ENCODE measurements around the gene ZPR1.

ZPR1 gene

GRCh38 chr11:116782728-116783127 is 5.1 kb downstream of the ZPR1 start (continued):
- TF ChIP-seq PRDM2 (tag by site-specific recombination; IDR thresholded peaks at IDR 0.05; ENCODE audit: borderline replicate concordance) (no peak), EGR2 (tag by site-specific recombination; IDR thresholded peaks at IDR 0.05; ENCODE audit: low read depth) (no peak)

- Histone ChIP-seq H3K4me3 (ENCODE audit: low read depth, low read length) (no peak overlapping the region), H3K27ac (ENCODE audit: extremely low read depth, low read depth, low read length) (no peak overlapping the region), H3K36me3 (ENCODE audit: control insufficient read depth in 2 of 2, insufficient read depth in 1 of 2, low read length in 2 of 2) (peaks cover 6 to 77% of the 10 kb centered on the region in 2 experiments; a peak in 2 of 3 replicates), H3K9me3 (ENCODE audit: control insufficient read depth, insufficient read depth, low read depth, low read length) (no peaks in the 10 kb centered on the region), H3K4me1 (ENCODE audit: control insufficient read depth, insufficient read depth, low read length) (peaks cover 4% of the 10 kb centered on the region; the same call in 1 of the 2 replicates)
- ChIA-PET CTCF (interaction anchor here (1.0 kb wide), 1 partner anchor 12 kb away, joined by 4 read pairs; no protein-coding TSS in a partner anchor), POLR2A (no interaction called here)
- no peak for TF ChIP-seq HIC1 (tag by site-specific recombination; IDR thresholded peaks at IDR 0.05)
- no peak for TF ChIP-seq ZNF112 (tag by site-specific recombination; IDR thresholded peaks at IDR 0.05)
- no peak for TF ChIP-seq ZNF561 (tag by site-specific recombination; IDR thresholded peaks at IDR 0.05; ENCODE audit: borderline replicate concordance)
- no peak for TF ChIP-seq PATZ1 (tag by site-specific recombination; IDR thresholded peaks at IDR 0.05)
- no peak for TF ChIP-seq ZNF221 (tag by site-specific recombination; IDR thresholded peaks at IDR 0.05; ENCODE audit: borderline replicate concordance)
- no peak for TF ChIP-seq ZBTB1 (tag by site-specific recombination; IDR thresholded peaks at IDR 0.05)
These were observed 9.3 kb downstream of the ZPR1 start for GRCh38 chr11:116778556-116778955.

GRCh38 chr11:116777056-116777455 is 10.8 kb downstream of the ZPR1 start:
- no peaks in the 10 kb centered on the region for H3K9me3 ChIP-seq (ENCODE audit: control insufficient read depth, insufficient read depth, low read depth, low read length)
- TF ChIP-seq ZNF266 (tag by site-specific recombination; IDR thresholded peaks at IDR 0.05; ENCODE audit: low read depth), result no peak
- TF ChIP-seq ZNF239 (tag by site-specific recombination; IDR thresholded peaks at IDR 0.05), result no peak
- no peak for TF ChIP-seq ZNF37A (tag by site-specific recombination; IDR thresholded peaks at IDR 0.05)
- TF ChIP-seq HOXA7 (CRISPR knock-in tag; IDR thresholded peaks at IDR 0.05; ENCODE audit: borderline replicate concordance), result no peak
- no peak for TF ChIP-seq GFI1B (tag by site-specific recombination; IDR thresholded peaks at IDR 0.05)
- TF ChIP-seq REST (tag by site-specific recombination; IDR thresholded peaks at IDR 0.05), result no peak
- TF ChIP-seq ZNF596 (tag by site-specific recombination; IDR thresholded peaks at IDR 0.05), result no peak
- POLR2A ChIA-PET, result no interaction called here
- H3K4me1 ChIP-seq (ENCODE audit: control insufficient read depth, insufficient read depth, low read length), result peaks cover 4% of the 10 kb centered on the region; the same call in 1 of the 2 replicates
- peaks cover 6 to 62% of the 10 kb centered on the region in 2 experiments; a peak in 2 of 3 replicates for H3K36me3 ChIP-seq (ENCODE audit: control insufficient read depth in 2 of 2, insufficient read depth in 1 of 2, low read length in 2 of 2)
- no peak overlapping the region for H3K27ac ChIP-seq (ENCODE audit: extremely low read depth, low read depth, low read length)
- H3K4me3 ChIP-seq (ENCODE audit: low read depth, low read length), result no peak overlapping the region
- CTCF ChIA-PET, result interaction anchor here (2.0 kb wide), 1 partner anchor 15 kb away, joined by 5 read pairs; the partner anchor contains the start of gene APOA5
